GM18867 (cell line): ENCODE measurements around the gene ASCL2.
"Not testable (repeated sequence)": the region's sequence is repeated elsewhere in the genome, so short reads cannot be mapped to it uniquely, and the experiment has no call there.

Experiments used
- ATAC-seq: cut with Tn5 transposase; IDR thresholded peaks from one replicate; pipeline ENCODE4 v1.9.1; 2021; ENCODE audit warnings: mild to moderate bottlenecking, moderate library complexity; ENCODE audit not compliant: unreplicated experiment

ASCL2 gene

DNA sequence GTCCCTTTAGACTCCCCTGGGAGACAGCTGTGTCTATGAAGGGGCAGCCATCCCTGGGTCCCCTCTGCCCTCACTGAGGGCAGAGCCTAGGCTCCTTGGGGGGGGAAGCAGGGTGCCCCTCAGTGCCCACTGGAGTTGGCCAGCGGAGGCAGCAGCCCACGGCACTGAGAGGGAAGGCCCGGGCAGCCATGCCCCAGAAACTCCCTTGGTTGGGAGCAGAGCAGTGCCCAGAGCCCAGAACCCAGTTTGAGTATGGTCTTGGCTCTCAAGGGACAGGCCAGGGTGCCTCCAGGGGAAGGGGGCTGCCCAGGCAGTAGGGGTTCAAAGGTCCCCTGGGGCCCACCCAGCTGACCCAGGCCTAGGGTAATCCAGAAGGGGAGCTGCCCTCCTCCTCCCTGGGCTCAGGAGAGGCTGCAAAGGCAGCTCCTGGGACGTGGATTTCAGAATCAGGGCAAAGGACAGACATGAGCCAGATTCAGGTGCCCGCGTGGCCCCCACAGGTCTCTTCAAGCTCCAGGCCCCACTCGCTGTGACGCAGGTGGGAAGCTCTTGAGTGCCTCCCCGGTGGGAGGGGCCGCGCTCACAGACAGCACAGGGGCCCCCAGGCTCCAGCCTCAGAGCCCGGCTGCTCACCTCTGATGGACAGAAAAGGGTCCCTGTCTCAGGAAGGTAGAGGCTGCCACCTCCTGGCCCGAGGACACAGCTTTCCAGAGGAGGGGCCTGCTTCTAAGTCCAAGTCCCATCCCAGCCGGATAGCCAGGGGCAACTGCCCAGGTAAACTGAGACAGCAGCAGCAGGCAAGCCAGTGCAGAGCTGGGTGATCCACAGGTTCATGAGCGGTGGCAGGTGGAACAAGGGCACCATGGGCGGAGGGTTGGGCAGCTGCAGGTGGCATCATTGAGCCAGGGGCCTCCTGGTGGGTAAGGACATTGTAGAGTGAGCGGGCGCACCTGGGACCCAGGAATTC lies 28.7 kb upstream of the ASCL2 start:
- no peak for ATAC-seq

DNA sequence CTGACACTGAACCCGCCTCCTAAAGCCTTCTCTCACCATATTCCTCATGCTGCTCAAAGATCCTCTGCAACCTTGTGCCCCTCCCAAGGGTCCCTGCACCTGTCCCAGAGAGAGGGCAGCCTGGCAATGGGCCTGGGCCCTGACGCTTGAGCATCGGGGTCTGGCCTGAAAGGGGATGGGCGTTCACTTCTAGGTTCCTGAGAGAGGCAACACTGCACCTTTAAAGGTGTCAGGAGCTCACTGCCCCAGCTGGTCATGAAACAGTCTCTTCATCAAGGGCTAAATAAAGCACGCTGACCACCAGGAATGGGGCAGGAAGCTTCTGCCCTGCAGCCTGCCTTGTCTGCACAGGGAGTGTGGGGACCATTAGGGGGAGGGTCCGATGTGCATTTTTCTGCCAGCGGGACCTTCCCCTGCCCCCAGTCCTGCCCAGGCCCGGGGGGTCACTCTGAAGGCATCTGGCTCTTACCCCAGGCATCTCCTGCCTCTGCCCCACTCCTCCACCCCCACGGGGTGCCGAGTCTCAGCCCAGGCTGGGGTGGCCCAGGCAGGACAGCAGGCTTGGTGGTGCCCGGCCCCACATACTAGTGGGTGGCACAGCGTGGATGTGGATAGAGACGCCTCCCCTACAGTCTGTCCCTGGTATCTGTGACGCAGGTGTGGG lies 27.9 kb upstream of the ASCL2 start:
- no peak for ATAC-seq

DNA sequence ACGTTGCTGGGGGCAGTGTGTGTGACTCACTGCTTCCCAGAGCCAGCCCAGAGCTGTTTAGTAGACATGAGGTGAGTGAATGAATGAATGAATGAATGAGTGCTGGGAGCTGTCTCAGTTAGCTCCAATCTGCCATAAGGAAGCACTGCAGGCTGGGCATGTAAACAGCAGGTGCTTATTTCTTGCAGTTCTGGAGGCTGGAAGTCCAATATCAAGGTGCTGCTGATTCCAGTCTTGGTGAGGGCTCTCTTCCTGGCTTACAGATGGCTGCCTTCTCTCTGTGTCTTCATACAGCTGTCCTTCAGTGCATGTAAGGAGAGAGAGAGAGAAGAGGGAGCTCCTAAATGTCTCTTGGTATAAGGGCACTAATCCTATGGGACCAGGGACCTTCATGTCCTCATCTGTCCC lies 27.2 kb upstream of the ASCL2 start:
- no peak for ATAC-seq

DNA sequence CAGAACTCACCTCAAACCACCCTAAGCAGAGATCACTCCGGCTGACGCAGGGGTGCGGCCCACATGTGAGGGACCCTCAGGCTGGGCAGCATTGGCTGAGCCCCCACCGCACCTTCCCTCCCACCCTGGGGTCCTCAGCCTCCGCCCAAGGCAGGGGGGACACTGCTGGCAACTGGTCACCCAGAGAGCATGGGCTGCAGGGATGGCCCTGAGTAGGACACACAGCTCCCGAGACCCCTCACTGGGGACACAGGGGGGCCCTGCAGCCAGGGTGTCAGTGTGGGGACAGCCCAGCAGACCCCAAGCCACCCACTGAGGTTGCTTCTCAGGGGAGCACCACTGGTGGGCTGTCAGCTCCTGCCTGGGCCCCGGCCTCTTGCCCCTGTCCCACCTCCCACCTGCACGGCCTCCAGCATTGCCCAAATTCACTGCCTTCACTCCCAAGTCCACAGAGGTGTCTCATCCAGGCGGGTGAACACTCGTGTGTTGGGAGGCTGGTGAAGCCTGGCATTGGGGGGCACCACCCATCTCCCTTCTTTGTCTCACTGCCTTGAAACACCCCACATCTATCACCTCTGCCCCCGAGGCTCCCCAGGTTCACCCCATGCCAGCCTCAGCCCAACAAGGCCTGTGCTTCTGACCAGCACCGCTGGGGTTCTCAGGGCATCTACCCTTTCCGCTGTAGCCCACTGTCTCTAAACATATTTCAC lies 26.7 kb upstream of the ASCL2 start:
- ATAC-seq = no peak

DNA sequence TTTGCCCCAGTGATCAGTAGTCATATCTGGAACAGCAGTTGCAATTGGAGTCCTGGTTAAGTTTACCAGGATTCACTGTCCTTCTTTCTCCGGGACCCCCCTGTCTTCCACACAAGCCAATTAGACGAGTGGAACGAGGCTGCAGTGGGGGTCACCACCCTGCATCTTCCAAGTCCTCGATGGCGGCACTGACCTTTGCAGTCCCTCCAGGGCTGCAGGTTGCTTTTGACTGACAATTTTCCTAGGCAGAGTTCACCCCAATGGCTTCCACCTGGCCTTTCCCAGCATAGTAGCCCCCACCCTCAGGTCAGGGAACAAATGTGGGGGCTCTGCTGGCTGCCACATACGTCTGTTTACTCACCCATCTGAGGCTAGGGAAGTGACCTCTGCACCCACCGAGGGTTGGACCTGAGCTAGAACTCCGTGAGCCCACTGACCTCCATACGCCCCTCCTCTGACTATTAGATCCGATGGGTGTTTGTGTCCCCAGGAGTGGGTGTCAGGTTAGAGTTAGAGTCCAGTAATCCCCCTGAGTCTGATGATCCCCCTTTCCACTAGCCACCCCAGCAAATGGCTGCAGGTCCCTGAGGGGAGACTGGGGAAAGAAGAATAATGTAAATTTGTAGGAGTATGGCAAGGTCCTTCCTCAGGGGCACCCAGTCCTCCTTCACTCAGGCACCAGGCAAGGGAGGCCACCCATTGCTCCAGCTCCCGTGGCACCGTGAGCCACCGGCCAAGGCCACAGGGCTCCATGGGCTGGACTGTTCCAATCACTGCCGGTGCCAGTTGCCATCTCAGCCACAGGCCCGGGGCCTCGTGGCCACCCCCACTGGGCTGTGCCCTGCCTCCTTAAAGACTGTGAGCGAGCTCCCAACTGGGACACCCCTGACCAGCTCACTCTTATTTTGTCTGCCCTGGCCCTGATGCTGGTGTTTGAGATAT lies 25.9 kb upstream of the ASCL2 start:
- no peak for ATAC-seq

DNA sequence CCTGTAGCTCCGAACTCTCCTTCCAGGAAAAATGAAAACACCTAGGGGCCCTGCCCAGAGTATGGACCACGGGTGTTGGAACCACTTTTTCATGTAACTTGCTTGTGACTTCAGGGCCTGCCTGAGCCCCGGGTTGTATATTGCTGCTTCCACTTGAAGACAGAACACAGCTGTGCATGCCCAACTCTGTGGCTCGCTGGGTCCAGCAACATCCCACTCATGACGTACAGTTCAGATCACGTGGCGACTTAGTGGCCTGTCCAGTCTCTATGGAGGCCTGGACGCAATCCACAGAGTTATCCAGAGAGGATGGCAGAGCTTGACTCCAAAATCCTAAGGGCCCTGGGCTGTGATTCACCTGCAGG lies 24.5 kb upstream of the ASCL2 start:
- no peak for ATAC-seq

DNA sequence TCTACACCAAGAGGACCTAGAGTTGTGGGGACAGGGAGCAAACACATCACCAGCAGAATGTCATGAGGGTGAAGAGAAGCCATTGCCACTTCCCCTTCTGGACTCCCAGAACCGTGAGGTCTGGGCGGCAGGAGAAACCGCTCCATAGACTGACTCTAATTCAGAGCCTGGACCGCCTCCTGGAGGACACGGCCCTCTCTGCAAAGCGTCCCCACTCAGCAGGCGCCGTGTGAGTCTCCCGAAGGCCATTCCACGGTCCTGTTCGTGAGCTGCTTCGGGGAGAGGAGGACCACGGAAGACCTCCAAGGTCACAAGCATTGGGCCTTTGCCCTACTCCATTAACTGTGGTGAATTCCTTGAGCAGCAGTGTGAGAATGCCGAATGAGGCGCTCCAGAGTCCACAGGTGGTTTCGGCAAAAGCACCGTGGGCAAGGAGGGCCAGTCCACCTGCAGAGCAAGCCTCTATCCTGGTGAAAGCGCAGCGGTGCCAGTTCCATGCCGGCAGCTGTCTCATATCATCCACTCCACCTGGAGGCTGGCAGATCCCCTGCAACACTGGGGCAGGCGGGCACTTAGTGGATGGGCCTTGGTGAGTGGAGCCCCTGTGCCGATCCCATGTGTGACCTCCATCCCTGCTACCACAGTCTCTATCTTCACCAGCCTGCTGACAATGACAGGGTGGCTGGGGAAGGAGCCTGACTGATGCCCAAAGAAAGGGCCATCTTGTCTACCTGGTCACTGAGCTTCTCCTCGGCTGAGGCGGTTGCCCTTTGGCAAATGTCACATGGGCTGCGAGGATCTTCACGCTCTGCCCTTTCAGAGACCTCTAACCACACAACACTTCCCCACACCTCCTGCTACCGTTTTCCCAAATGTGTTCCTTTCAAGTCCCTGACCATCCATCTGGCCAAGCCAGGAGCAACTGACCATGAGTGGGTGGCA lies 23.9 kb upstream of the ASCL2 start:
- no peak for ATAC-seq

DNA sequence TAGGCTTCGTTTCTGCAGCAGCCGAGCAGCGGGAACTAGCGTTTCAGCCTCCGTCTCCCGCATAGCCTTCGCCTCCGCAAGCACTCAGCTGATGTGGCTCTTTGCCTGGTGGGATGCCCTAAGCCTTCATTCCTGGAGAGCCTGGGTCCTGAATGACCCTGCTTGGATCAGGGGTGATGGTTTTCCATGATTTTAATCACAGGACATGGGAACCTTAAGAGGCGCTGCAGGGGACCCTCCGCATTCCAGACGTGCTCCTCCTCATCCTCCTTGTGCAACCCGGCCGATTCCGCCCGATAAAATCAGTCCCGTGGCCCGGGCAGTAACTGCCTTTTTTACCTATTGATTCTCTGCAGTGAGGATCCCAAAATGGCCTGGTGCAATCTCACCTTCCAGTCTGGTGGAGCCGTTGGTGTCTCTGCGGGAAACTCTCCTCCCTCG lies 23.2 kb upstream of the ASCL2 start:
- ATAC-seq = no peak

DNA sequence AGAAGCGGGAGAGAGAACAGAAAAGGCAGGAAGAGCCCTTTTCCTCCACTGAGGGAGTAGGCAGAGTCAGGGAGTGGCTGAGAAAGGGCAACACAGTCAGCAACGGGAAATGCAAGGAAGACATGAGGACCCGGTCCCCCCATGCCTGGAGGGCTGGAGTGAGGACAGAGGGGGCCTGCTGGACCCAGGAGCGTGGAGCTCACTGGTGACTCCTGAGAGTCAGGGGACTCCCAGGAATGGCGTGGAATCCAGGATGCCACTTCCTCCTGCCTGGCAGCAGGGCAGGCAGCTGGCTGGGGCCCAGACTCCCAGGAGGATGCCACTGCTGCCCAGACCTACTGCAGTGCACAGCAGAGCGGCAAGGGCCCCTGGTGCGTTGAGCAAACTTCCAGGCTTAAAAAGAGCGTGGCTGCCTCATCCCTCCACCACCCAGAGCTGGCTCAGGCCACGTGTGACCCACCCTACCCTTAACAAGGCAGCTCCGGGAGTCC lies 20.0 kb upstream of the ASCL2 start:
- no peak for ATAC-seq

DNA sequence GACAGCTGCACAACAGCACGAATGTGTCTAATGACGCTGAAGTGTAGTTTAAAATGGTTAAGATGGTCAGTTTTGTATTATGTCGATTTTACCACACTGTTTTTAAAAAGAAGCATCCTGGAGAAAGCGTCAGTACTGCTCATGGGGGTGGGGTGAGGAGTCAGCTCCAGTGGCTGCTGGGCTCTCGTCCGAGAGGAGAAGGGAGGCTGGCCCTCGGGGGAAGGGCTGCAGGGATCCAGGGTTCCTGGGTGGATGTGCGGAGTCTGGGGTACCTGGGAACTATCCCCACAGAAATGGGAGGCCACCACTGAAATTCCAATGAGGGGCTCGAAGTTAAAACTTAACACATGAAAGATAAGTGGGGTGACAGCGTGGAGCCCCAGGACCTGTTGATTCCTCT lies 19.5 kb upstream of the ASCL2 start:
- no peak for ATAC-seq

DNA sequence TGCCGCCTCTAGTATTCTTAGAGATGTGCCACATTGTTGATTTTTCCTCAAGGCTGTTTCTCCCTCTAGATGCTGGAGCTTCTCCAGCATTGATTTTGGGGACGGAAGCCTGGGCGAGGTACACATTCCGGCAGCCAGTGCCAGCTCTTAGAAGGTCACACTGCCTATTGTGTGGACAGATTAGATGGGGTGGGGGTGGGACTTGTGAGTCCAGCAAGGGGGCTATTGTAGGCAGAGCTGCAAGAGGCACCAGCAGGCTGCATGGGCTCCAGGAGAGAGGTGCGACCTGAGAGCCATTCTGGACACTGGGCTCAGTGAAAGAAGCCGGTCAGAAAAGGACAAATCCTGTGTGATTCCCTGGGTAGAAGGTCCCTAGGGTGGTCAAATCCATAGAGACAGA lies 19.0 kb upstream of the ASCL2 start:
- ATAC-seq = no peak

DNA sequence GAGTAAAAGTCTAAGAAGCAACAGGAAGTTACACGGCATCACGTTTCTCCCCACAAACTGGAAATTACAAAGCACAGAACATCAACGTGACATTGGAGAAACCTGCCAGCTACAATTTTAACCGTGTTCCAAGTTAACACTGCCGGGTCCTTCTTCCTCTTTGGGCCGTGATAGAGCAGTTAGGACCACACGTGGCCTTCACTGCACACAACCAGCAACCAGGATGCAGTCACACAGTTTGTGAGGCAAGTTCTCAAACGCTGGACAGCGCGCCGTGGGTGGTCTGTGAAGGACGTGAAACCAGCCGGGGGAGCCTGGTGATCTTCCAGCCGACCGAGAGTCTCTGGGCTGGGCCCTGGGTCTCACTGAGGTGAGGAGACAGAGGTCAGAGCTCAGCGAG lies 16.7 kb upstream of the ASCL2 start:
- ATAC-seq = no peak

DNA sequence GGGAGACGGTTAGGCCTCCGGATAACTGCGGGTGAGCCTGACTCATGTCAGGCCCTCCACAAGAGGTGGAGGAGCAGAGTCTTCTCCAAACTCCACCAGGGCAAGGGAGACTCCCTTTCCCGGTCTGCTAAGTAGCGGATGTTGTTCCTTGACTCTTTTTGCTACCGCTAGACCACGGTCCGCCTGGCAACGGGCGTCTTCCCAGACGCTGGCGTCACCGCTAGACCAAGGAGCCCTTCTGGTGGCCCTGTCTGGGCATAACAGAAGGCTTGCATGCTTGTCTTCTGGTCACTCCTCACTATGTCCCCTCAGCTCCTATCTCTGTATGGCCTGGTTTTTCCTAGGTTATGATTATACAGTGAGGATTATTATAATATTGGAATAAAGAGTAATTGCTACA lies 16.0 kb upstream of the ASCL2 start:
- ATAC-seq = not testable (repeated sequence)

DNA sequence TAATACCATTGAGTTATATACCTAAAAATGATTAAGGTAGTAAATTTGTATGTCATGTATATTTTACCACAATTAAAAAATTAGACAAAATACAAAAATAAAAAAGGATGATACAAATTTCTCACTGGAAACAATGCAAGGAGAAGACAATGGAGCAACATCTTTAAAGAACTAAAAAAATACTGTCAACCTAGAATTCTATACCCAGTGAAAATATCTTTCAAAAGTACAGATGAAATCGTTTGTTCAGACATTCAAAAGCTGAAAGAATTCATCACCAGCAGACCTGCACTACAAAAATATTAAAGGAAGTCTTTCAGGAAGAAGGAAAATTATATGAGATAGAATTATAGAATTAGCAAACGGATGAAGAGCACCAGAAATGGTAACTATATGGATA lies 9.8 kb upstream of the ASCL2 start:
- no peak for ATAC-seq

DNA sequence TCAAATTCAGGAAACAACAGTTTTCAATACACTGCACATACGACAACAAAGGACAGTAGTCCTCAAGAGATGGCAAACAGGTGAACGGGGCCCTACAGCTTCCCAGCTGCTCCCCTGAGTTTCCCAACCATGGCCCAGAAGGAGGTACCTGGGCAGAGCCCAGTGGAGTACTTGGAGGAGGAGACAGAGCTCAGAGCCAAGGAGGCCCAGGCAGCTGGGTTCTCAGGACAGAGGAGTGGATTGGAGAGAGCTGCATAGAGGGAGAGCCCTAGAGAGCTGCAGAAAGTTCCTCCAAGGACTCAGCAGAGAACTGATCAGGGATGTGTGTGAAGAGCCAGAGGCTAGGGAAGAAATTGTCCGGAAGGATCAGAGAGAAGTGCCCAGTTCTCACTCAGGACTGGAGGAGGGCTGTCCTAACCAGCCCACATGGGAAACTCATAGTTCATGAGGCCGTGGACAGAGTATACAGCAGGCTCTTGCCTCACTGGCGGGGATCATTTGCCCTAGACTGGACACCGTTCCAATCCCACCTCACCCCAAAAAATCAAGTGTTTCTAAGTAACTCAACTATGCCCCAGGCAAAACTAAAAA lies 7.6 kb upstream of the ASCL2 start:
- ATAC-seq = no peak

DNA sequence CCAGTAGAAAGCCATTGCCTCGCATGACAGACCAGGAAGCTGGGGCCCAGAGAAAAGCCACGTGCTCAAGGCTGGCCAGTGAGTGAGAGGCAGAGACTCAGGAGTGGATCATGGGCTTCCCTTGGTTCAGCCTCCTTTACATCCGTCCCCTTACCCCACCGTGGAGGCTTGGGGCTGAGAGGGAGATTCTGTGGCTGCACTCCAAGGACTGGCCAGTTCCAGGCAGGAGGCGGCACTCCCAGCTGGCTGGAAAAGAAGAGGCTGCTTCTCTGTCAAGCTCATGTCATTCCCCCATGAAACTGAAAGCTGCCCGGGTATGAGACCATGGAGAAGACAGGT lies 6.6 kb upstream of the ASCL2 start:
- ATAC-seq = no peak

DNA sequence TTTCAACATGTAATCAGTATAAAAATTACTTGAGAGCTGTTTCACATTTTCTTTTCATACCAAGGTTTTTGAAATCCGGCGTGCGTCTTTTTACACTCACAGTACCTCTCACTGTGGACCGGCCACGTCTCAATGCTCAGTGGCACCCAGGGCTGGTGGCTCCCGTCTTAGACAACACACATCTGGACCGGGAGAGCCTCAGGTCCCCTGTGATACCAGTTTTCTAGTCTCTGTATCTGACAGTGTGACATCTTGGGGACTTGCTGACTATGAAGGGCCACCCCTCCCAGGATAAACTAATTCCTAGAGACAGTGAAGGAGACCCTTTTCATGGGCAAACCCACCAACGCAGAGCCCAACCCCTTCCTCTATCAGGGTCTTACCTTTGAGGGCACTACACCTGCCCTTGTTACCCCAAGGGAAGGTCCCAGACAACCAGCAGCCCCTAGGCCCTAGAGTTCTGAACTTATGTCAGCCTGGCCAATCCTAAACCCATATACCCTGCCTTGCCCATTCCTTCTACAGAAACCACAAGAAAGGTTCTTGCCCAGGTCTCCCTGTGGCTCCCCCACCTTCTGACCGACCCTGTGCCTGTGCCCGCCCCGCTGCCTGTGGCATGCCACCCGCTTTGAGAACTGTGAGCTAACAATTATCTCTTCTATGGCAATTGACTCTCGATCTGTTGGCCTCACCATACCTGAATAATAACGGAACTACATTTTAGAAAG lies 6.1 kb upstream of the ASCL2 start:
- ATAC-seq = no peak
